Ascending aorta (tissue), 2 donors: ENCODE measurements around the gene ATP13A3. TPM values are rescaled to one million over a fixed set of nuclear protein-coding genes. Genes with fewer than 3 reads are reported as not detected.

Source experiments
- DNase-seq, 2 donors: peaks; one replicate each; pipeline ENCODE4 v3.0.0-alpha.2; 2019; ENCODE audit warnings: low spot score in 2 of 2
- H3K27ac ChIP-seq, 2 donors: fragments of 200-600 bp; sonication (generic); one replicate each; pipeline ENCODE4 v1.5.1; 2016 to 2017; ENCODE audit warnings: mild to moderate bottlenecking in 1 of 2
- H3K27me3 ChIP-seq: fragments of 200-600 bp; sonication (generic); one replicate; pipeline ENCODE4 v1.5.1; 2017
- H3K36me3 ChIP-seq, 2 donors: fragments of 200-600 bp; sonication (generic); one replicate each; pipeline ENCODE4 v1.5.1; 2016
- H3K4me1 ChIP-seq, 2 donors: fragments of 200-600 bp; sonication (generic); one replicate each; pipeline ENCODE4 v1.5.1; 2016 to 2017; ENCODE audit warnings: mild to moderate bottlenecking in 1 of 2
- H3K4me3 ChIP-seq, 2 donors: fragments of 200-600 bp; sonication (generic); one replicate each; pipeline ENCODE4 v1.5.1; 2016 to 2017; ENCODE audit warnings: mild to moderate bottlenecking in 1 of 2
- H3K9me3 ChIP-seq, 2 donors: fragments of 200-600 bp; sonication (generic); one replicate each; pipeline ENCODE4 v1.5.1; 2016
- CTCF ChIP-seq, 3 experiments: fragments of 200-600 bp in 2 of 3; fragments of 450-650 bp in 1 of 3; sonication (generic) in 2 of 3; IDR thresholded peaks; one replicate each; pipeline ENCODE4 v1.5.1; 2016 to 2019; ENCODE audit warnings: antibody characterized with exemption in 3 of 3, mild to moderate bottlenecking in 1 of 3, moderate library complexity in 1 of 3
- intact Hi-C: fragments of 100-400 bp; cut with DNase I; formaldehyde crosslinking; loops from one replicate; pipeline ENCODE4 v1.15.1; 2023
- total RNA-seq: library from RNA; depleted of rRNA; stranded (reverse); fragments of >200 nt; gene quantifications from one replicate; pipeline ENCODE4 v1.1.0, GENCODE V29; 2016

Gene ATP13A3
- total RNA-seq, 1 donor from 2014 or later, result 53.6 TPM

- DNase-seq, result no peak
- Histone ChIP-seq H3K27me3 (no peaks in the 10 kb centered on the region), H3K27ac (no peak overlapping the region), H3K36me3 (peaks cover 0 to 7% of the 10 kb centered on the region in 2 donors), H3K9me3 (no peaks in the 10 kb centered on the region), H3K4me1 (peaks cover 0 to 3% of the 10 kb centered on the region in 2 donors), H3K4me3 (no peak overlapping the region)
- intact Hi-C loops, result no loop called here
- TF ChIP-seq CTCF (IDR thresholded peaks at IDR 0.05), result no peak
Observed at GRCh38 chr3:194465246-194465645, 21.6 kb downstream of the ATP13A3 start.

GRCh38 chr3:194464692-194465091 is 22.1 kb downstream of the ATP13A3 start:
- no peaks in the 10 kb centered on the region for H3K9me3 ChIP-seq
- peaks cover 0 to 12% of the 10 kb centered on the region in 2 donors for H3K36me3 ChIP-seq
- TF ChIP-seq CTCF (IDR thresholded peaks at IDR 0.05), result no peak
- no peak for DNase-seq
- intact Hi-C loops, result no loop called here
- no peak overlapping the region for H3K27ac ChIP-seq
- no peaks in the 10 kb centered on the region for H3K27me3 ChIP-seq
- H3K4me1 ChIP-seq, result peaks cover 0 to 3% of the 10 kb centered on the region in 2 donors
- H3K4me3 ChIP-seq, result no peak overlapping the region

- intact Hi-C loops, result no loop called here
- Histone ChIP-seq H3K27me3 (no peaks in the 10 kb centered on the region), H3K9me3 (no peaks in the 10 kb centered on the region), H3K4me1 (peaks cover 0 to 5% of the 10 kb centered on the region in 2 donors), H3K36me3 (peaks cover 4 to 23% of the 10 kb centered on the region in 2 donors), H3K27ac (no peak overlapping the region), H3K4me3 (no peak overlapping the region)
- DNase-seq, result no peak
- TF ChIP-seq CTCF (IDR thresholded peaks at IDR 0.05), result no peak
Observed at GRCh38 chr3:194462936-194463335, 23.9 kb downstream of the ATP13A3 start.

GRCh38 chr3:194460566-194460965 is 26.2 kb downstream of the ATP13A3 start:
- DNase-seq, result no peak
- H3K27ac ChIP-seq, result no peak overlapping the region
- no peaks in the 10 kb centered on the region for H3K9me3 ChIP-seq
- H3K27me3 ChIP-seq, result no peaks in the 10 kb centered on the region
- no peak overlapping the region for H3K4me3 ChIP-seq
- no peak for TF ChIP-seq CTCF (IDR thresholded peaks at IDR 0.05)
- peaks cover 12 to 26% of the 10 kb centered on the region in 2 donors for H3K36me3 ChIP-seq
- peaks cover 0 to 4% of the 10 kb centered on the region in 2 donors for H3K4me1 ChIP-seq
- intact Hi-C loops, result no loop called here

GRCh38 chr3:194458131-194458530 is 28.7 kb downstream of the ATP13A3 start:
- Histone ChIP-seq H3K27me3 (no peaks in the 10 kb centered on the region), H3K9me3 (no peaks in the 10 kb centered on the region), H3K27ac (no peak overlapping the region), H3K4me3 (no peak overlapping the region), H3K36me3 (peaks cover 19 to 38% of the 10 kb centered on the region in 2 donors), H3K4me1 (peaks cover 0 to 4% of the 10 kb centered on the region in 2 donors)
- no peak for DNase-seq
- intact Hi-C loops, result no loop called here
- TF ChIP-seq CTCF (IDR thresholded peaks at IDR 0.05), result no peak

- TF ChIP-seq CTCF (IDR thresholded peaks at IDR 0.05), result no peak
- no peaks in the 10 kb centered on the region for H3K9me3 ChIP-seq
- H3K36me3 ChIP-seq, result peaks cover 28 to 51% of the 10 kb centered on the region in 2 donors
- no peak overlapping the region for H3K27ac ChIP-seq
- DNase-seq, result no peak
- intact Hi-C loops, result no loop called here
- H3K4me3 ChIP-seq, result no peak overlapping the region
- H3K27me3 ChIP-seq, result no peaks in the 10 kb centered on the region
- peaks cover 0 to 4% of the 10 kb centered on the region in 2 donors for H3K4me1 ChIP-seq
Observed at GRCh38 chr3:194455481-194455880, 31.3 kb downstream of the ATP13A3 start.
